C4-2B (cell line): Measurements from ENCODE around the gene KDM3A.

Source experiments
- H3K27ac ChIP-seq: fragments of 450-650 bp; 2 replicates; pipeline ENCODE4 v1.5.1; 2017
- CTCF ChIP-seq: fragments of 450-650 bp; conservative IDR thresholded peaks from 2 replicates; pipeline ENCODE4 v1.5.1; 2017; ENCODE audit warnings: mild to moderate bottlenecking
- ZFX ChIP-seq: fragments of 450-650 bp; IDR thresholded peaks from 2 replicates; pipeline ENCODE4 v1.6.1; 2017

KDM3A gene

GRCh38 chr2:86520153-86520552, 79.0 kb downstream of the KDM3A start:
- TF ChIP-seq ZFX (no peak), CTCF (no peak)
- H3K27ac ChIP-seq = no peak overlapping the region

- no peak overlapping the region for H3K27ac ChIP-seq
- no peak for TF ChIP-seq ZFX
- no peak for TF ChIP-seq CTCF
These were observed 80.8 kb downstream of the KDM3A start for GRCh38 chr2:86521922-86522321.

- TF ChIP-seq CTCF (no peak), ZFX (no peak)
These were observed 81.5 kb downstream of the KDM3A start for GRCh38 chr2:86522711-86523110.

GRCh38 chr2:86523491-86523890, 82.3 kb downstream of the KDM3A start:
- TF ChIP-seq CTCF = no peak
- TF ChIP-seq ZFX = no peak
- H3K27ac ChIP-seq = no peak overlapping the region

More at GRCh38 chr2:86522711-86523110, 81.5 kb downstream of the KDM3A start:
- no peak overlapping the region for H3K27ac ChIP-seq

- no peak for TF ChIP-seq CTCF
- TF ChIP-seq ZFX = no peak
These were observed 84.5 kb downstream of the KDM3A start for GRCh38 chr2:86525421-86526340.

GRCh38 chr2:86533589-86533988, 92.4 kb downstream of the KDM3A start:
- no peak overlapping the region for H3K27ac ChIP-seq
- TF ChIP-seq ZFX (no peak), CTCF (no peak)

More at GRCh38 chr2:86525421-86526340, 84.5 kb downstream of the KDM3A start:
- H3K27ac ChIP-seq = no peak overlapping the region

GRCh38 chr2:86541334-86541733, 100.2 kb downstream of the KDM3A start:
- no peak overlapping the region for H3K27ac ChIP-seq
- TF ChIP-seq ZFX (no peak), CTCF (no peak)
